Measurements from ENCODE around the gene CNPY2. TPM values are rescaled to one million over a fixed set of nuclear protein-coding genes. Genes with fewer than 3 reads are reported as not detected.
A peak's percentile ranks its signal among the peaks of the same experiment; 100 is the strongest.

Gene CNPY2
- total and polyA plus RNA-seq, 4 experiments from 2014 or later, result 93.5 to 184 (median 135) TPM

GRCh38 chr12:56307221-56307965 is 8.4 kb downstream of the CNPY2 start:
- CTCF ChIA-PET (ENCODE audit: partially characterized antibody), result interaction anchor here (1.7 to 4.5 kb wide), 2 partner anchors 31 to 156 kb away, joined by 7 to 18 read pairs; partner anchors contain the start of gene IL23A
- Histone ChIP-seq H3K27me3 (ENCODE audit: insufficient read depth, low read length) (no peaks in the 10 kb centered on the region), H3K27ac (ENCODE audit: low read depth, low read length) (no peak overlapping the region), H3K9me3 (ENCODE audit: control insufficient read depth in 1 of 2, low read length in 2 of 2) (no peaks in the 10 kb centered on the region), H3K4me3 (ENCODE audit: low read length in 2 of 2) (no peak overlapping the region), H3K4me1 (ENCODE audit: insufficient read depth, low read length) (no peaks in the 10 kb centered on the region), H3K36me3 (ENCODE audit: insufficient read depth, low read length) (peaks cover 10% of the 10 kb centered on the region)
- H3K4me1 Mint-ChIP-seq, result peaks cover under 1 to 2% (median under 1%) of the 10 kb centered on the region in 4 donors
- intact Hi-C loops (cut with micrococcal nuclease), result no loop called here
- no peaks in the 10 kb centered on the region for H3K27me3 Mint-ChIP-seq
- DNase-seq, result no peak
- H3K36me3 Mint-ChIP-seq, result peaks cover 14 to 33% of the 10 kb centered on the region in 2 donors
- H3K27ac Mint-ChIP-seq, result no peak overlapping the region
- H3K4me3 Mint-ChIP-seq, result no peak overlapping the region
- POLR2A ChIA-PET (ENCODE audit: partially characterized antibody), result interaction anchor here (0.5 to 2.1 kb wide), 3 partner anchors 8 to 190 kb away, joined by 3 to 6 read pairs (median 3); partner anchors contain the start of gene CNPY2
- H3K9me3 Mint-ChIP-seq, result no peaks in the 10 kb centered on the region

GRCh38 chr12:56304872-56305590 is 10.8 kb downstream of the CNPY2 start:
- no peaks in the 10 kb centered on the region for H3K9me3 ChIP-seq (ENCODE audit: control insufficient read depth in 1 of 2, low read length in 2 of 2)
- ChIA-PET POLR2A (ENCODE audit: partially characterized antibody) (no interaction called here), CTCF (ENCODE audit: partially characterized antibody) (interaction anchor here (1.2 to 1.7 kb wide), 2 partner anchors 29 to 159 kb away, joined by 3 to 4 read pairs; no protein-coding TSS in a partner anchor)
- no peaks in the 10 kb centered on the region for H3K27me3 Mint-ChIP-seq
- no peaks in the 10 kb centered on the region for H3K27me3 ChIP-seq (ENCODE audit: insufficient read depth, low read length)
- peaks cover 12 to 26% (median 18%) of the 10 kb centered on the region in 4 donors for H3K4me1 Mint-ChIP-seq
- peaks cover 7 to 24% of the 10 kb centered on the region in 2 donors for H3K36me3 Mint-ChIP-seq
- intact Hi-C loops (cut with micrococcal nuclease), result no loop called here
- peak overlapping the region in 3 of 7 donors; percentile 30 to 73 (median 54) for H3K27ac Mint-ChIP-seq
- H3K27ac ChIP-seq (ENCODE audit: low read depth, low read length), result no peak overlapping the region
- peaks cover 7% of the 10 kb centered on the region for H3K36me3 ChIP-seq (ENCODE audit: insufficient read depth, low read length)
- no peak overlapping the region for H3K4me3 ChIP-seq (ENCODE audit: low read length in 2 of 2)
- no peaks in the 10 kb centered on the region for H3K9me3 Mint-ChIP-seq
- peaks cover 20% of the 10 kb centered on the region for H3K4me1 ChIP-seq (ENCODE audit: insufficient read depth, low read length)
- H3K4me3 Mint-ChIP-seq, result no peak overlapping the region
- no peak for DNase-seq

- Histone ChIP-seq H3K36me3 (ENCODE audit: insufficient read depth, low read length) (peaks cover 7% of the 10 kb centered on the region), H3K4me1 (ENCODE audit: insufficient read depth, low read length) (peaks cover 22% of the 10 kb centered on the region), H3K4me3 (ENCODE audit: low read length in 2 of 2) (no peak overlapping the region), H3K27me3 (ENCODE audit: insufficient read depth, low read length) (no peaks in the 10 kb centered on the region), H3K27ac (ENCODE audit: low read depth, low read length) (no peak overlapping the region), H3K9me3 (ENCODE audit: control insufficient read depth in 1 of 2, low read length in 2 of 2) (no peaks in the 10 kb centered on the region)
- DNase-seq, result no peak
- Mint-ChIP-seq H3K4me3 (no peak overlapping the region), H3K9me3 (no peaks in the 10 kb centered on the region), H3K27ac (no peak overlapping the region), H3K36me3 (peaks cover 3 to 24% of the 10 kb centered on the region in 2 donors), H3K27me3 (no peaks in the 10 kb centered on the region), H3K4me1 (peaks cover 12 to 33% (median 21%) of the 10 kb centered on the region in 4 donors)
- intact Hi-C loops (cut with micrococcal nuclease), result no loop called here
- CTCF ChIA-PET (ENCODE audit: partially characterized antibody), result interaction anchor here (1.2 to 1.7 kb wide), 2 partner anchors 28 to 160 kb away, joined by 3 to 4 read pairs; no protein-coding TSS in a partner anchor
- POLR2A ChIA-PET (ENCODE audit: partially characterized antibody), result no interaction called here
Observed at GRCh38 chr12:56304276-56304675, 11.5 kb downstream of the CNPY2 start.

- H3K4me1 Mint-ChIP-seq, result peaks cover 31 to 66% (median 48%) of the 10 kb centered on the region in 4 donors
- DNase-seq, result no peak
- Histone ChIP-seq H3K9me3 (ENCODE audit: control insufficient read depth in 1 of 2, low read length in 2 of 2) (no peaks in the 10 kb centered on the region), H3K27me3 (ENCODE audit: insufficient read depth, low read length) (no peaks in the 10 kb centered on the region), H3K4me1 (ENCODE audit: insufficient read depth, low read length) (peaks cover 56% of the 10 kb centered on the region), H3K36me3 (ENCODE audit: insufficient read depth, low read length) (peaks cover 4% of the 10 kb centered on the region), H3K27ac (ENCODE audit: low read depth, low read length) (peak overlapping the region; percentile 99), H3K4me3 (ENCODE audit: low read length in 2 of 2) (peak overlapping the region; percentile 79 to 97)
- ChIA-PET POLR2A (ENCODE audit: partially characterized antibody) (interaction anchor here (0.6 to 2.8 kb wide), 4 partner anchors 10 to 62 kb away, joined by 4 to 10 read pairs (median 7); partner anchors contain the start of genes ANKRD52 and PAN2), CTCF (ENCODE audit: partially characterized antibody) (no interaction called here)
- no peaks in the 10 kb centered on the region for H3K9me3 Mint-ChIP-seq
- peak overlapping the region; percentile 95 to 99 (median 98) for H3K27ac Mint-ChIP-seq
- H3K27me3 Mint-ChIP-seq, result no peaks in the 10 kb centered on the region
- peaks cover 3 to 31% of the 10 kb centered on the region in 2 donors for H3K36me3 Mint-ChIP-seq
- peak overlapping the region; percentile 90 to 97 (median 96) for H3K4me3 Mint-ChIP-seq
- intact Hi-C loops (cut with micrococcal nuclease), result loop anchor here (1.0 kb wide), 11 partner anchors 15 to 563 kb away; partner anchors contain the start of genes ANKRD52, IL23A, SPRYD4 and STAT2
Observed at GRCh38 chr12:56300644-56301464, 14.9 kb downstream of the CNPY2 start.

GRCh38 chr12:56299853-56300643 is 15.7 kb downstream of the CNPY2 start, which contains the start of gene CS:
CS (minus strand) TSS chr12:56300330; CDS start chr12:56300201, 129 bp downstream.
- Mint-ChIP-seq H3K27me3 (no peaks in the 10 kb centered on the region), H3K9me3 (no peaks in the 10 kb centered on the region), H3K36me3 (peaks cover under 1 to 28% of the 10 kb centered on the region in 2 donors), H3K4me3 (peak within 1 kb of the TSS; percentile 90 to 97 (median 96)), H3K27ac (peak within 1 kb of the TSS; percentile 95 to 99 (median 98)), H3K4me1 (peaks cover 31 to 66% (median 50%) of the 10 kb centered on the region in 4 donors)
- Histone ChIP-seq H3K4me3 (ENCODE audit: low read length in 2 of 2) (peak within 1 kb of the TSS; percentile 79 to 97), H3K27ac (ENCODE audit: low read depth, low read length) (peak within 1 kb of the TSS; percentile 99), H3K36me3 (ENCODE audit: insufficient read depth, low read length) (peaks cover 4% of the 10 kb centered on the region), H3K4me1 (ENCODE audit: insufficient read depth, low read length) (peaks cover 57% of the 10 kb centered on the region), H3K27me3 (ENCODE audit: insufficient read depth, low read length) (no peaks in the 10 kb centered on the region), H3K9me3 (ENCODE audit: control insufficient read depth in 1 of 2, low read length in 2 of 2) (no peaks in the 10 kb centered on the region)
- ChIA-PET POLR2A (ENCODE audit: partially characterized antibody) (interaction anchor here (0.6 to 2.8 kb wide), 15 partner anchors 8 to 426 kb away, joined by 3 to 11 read pairs (median 4); partner anchors contain the start of genes ANKRD52, ESYT1, IL23A and PA2G4), CTCF (ENCODE audit: partially characterized antibody) (interaction anchor here (1.4 to 1.5 kb wide), 2 partner anchors 60 to 164 kb away, joined by 4 to 6 read pairs; partner anchors contain the start of gene STAT2)
- intact Hi-C loops (cut with micrococcal nuclease), result loop anchor here (1.0 kb wide), 12 partner anchors 9 to 562 kb away; partner anchors contain the start of genes ANKRD52, IL23A, SPRYD4 and STAT2
- peak; percentile 98 to 99 (median 99) for DNase-seq
